ENCODE measurements around the gene GNG13. TPM values are rescaled to one million over a fixed set of nuclear protein-coding genes. Genes with fewer than 3 reads are reported as not detected.

The GNG13 gene
- total and polyA plus RNA-seq, 9 of the 15 experiments (the other 6 are each of a cell fraction or from before 2014, with no cell fraction given) = not detected

DNA sequence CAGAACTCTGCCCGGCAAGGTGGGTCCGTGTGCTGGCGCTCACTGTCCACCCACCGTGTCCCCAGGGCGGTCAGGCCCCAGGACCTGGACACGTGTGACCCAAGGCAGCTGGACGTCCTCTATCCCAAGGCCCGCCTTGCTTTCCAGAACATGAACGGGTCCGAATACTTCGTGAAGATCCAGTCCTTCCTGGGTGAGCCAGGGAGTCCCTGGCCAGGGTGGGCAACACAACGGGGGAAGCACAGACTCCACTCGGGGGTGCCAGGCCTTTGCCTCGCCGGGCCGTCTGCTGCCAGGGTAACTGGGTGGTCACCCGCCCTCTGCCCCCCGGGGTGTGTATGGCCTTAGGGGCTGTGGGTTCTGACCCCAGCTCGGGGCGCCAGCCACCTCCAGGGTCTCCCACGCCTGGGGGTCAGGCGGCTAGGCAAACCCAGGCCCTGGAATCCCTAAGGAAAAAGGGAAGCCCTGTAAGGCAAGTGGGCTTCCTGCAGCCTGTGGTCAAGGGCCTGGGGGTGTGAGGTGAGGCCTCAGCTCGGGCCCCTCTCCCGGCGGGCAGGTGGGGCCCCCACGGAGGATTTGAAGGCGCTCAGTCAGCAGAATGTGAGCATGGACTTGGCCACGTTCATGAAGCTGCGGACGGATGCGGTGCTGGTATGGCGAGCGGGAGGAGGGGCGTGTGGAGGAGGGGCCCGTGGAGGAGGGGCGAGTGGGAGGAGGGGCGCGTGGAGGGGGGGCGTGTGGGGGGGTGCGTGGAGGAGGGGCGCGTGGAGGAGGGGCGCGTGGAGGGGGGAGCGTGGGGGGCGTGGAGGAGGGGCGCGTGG lies 33.5 kb downstream of the GNG13 start:
- Histone ChIP-seq H2AFZ (ENCODE audit: low read depth, low read length) (no peak overlapping the region), H3K4me3 (no peak overlapping the region), H3K9ac (ENCODE audit: insufficient read depth in 1 of 2, low read depth in 2 of 2, low read length in 2 of 2) (peak overlapping the region in 1 of 2 experiments; percentile 35; a peak in 1 of 4 replicates), H3K27me3 (ENCODE audit: control insufficient read depth in 2 of 2, insufficient read depth in 2 of 2, low read length in 2 of 2) (peaks cover 0 to 6% of the 10 kb centered on the region in 2 experiments; a peak in 1 of 5 replicates), H3K9me3 (replicated peaks; ENCODE audit: control insufficient read depth, insufficient read depth, low read depth, low read length) (no peaks in the 10 kb centered on the region), H3K4me1 (replicated peaks in 1 of 2; ENCODE audit: control insufficient read depth in 2 of 2, insufficient read depth in 2 of 2, low read length in 2 of 2) (peaks cover 0 to 72% of the 10 kb centered on the region in 2 experiments; a peak in 2 of 5 replicates), H3K27ac (ENCODE audit: extremely low read depth, low read depth, low read length) (no peak overlapping the region), H4K20me1 (replicated peaks; ENCODE audit: control insufficient read depth, insufficient read depth, low read length) (0 out of 2 replicates have a peak, but pooled peaks cover 3% of the 10 kb centered on the region), H3K36me3 (ENCODE audit: control insufficient read depth, insufficient read depth, low read length) (no peaks in the 10 kb centered on the region), H3K9me1 (ENCODE audit: control insufficient read depth, insufficient read depth, low read length) (no peaks in the 10 kb centered on the region), H3K4me2 (ENCODE audit: insufficient read depth, low read length) (no peak overlapping the region), H3K79me2 (ENCODE audit: control insufficient read depth, insufficient read depth, low read length) (no peaks in the 10 kb centered on the region)
- no TSS peak for BruUV-seq (replicated peaks)
- POLR2A ChIA-PET = interaction anchor here (0.6 to 1.5 kb wide), 3 partner anchors 9 to 25 kb away, joined by 3 read pairs; partner anchors contain the start of genes CHTF18 and RPUSD1
- in situ Hi-C loops (cut with MboI) = no loop called here
- intact Hi-C loops (cut with micrococcal nuclease) = no loop called here
- CTCF ChIA-PET (ENCODE audit: low intra/inter-chr PET ratio) = no interaction called here
- TF ChIP-seq HNRNPL (IDR thresholded peaks at IDR 0.05; ENCODE audit: low read depth, low read length) = 0 out of 2 replicates have a peak, but pooled peaks have one; percentile 28
- TF ChIP-seq CREB1 (IDR thresholded peaks at IDR 0.05) = no peak
- no peak for TF ChIP-seq CREB1 (CRISPR knock-in tag; IDR thresholded peaks at IDR 0.05)
- TF ChIP-seq ZNF639 (CRISPR knock-in tag; conservative IDR thresholded peaks at IDR 0.05 in 1 of 2, IDR thresholded peaks at IDR 0.05 in 1 of 2) = no peak
- TF ChIP-seq, protein P1, sequence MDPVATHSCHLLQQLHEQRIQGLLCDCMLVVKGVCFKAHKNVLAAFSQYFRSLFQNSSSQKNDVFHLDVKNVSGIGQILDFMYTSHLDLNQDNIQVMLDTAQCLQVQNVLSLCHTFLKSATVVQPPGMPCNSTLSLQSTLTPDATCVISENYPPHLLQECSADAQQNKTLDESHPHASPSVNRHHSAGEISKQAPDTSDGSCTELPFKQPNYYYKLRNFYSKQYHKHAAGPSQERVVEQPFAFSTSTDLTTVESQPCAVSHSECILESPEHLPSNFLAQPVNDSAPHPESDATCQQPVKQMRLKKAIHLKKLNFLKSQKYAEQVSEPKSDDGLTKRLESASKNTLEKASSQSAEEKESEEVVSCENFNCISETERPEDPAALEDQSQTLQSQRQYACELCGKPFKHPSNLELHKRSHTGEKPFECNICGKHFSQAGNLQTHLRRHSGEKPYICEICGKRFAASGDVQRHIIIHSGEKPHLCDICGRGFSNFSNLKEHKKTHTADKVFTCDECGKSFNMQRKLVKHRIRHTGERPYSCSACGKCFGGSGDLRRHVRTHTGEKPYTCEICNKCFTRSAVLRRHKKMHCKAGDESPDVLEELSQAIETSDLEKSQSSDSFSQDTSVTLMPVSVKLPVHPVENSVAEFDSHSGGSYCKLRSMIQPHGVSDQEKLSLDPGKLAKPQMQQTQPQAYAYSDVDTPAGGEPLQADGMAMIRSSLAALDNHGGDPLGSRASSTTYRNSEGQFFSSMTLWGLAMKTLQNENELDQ (CRISPR knock-in tag; IDR thresholded peaks at IDR 0.05; ENCODE audit: borderline replicate concordance) = no peak
- TF ChIP-seq SAFB (IDR thresholded peaks at IDR 0.05; ENCODE audit: borderline replicate concordance, low read depth, low read length) = peak; percentile 69; the same call in 1 of the 2 replicates
- no peak for TF ChIP-seq ZC3H8 (IDR thresholded peaks at IDR 0.05)
- peak; percentile 41 for TF ChIP-seq ZNF316 (IDR thresholded peaks at IDR 0.05)
- TF ChIP-seq HNRNPLL (IDR thresholded peaks at IDR 0.05; ENCODE audit: low read depth, low read length, poor library complexity, severe bottlenecking) = no peak
- no peak for TF ChIP-seq NCOA1 (IDR thresholded peaks at IDR 0.05; ENCODE audit: low read depth)
- TF ChIP-seq ZBTB7A (IDR thresholded peaks at IDR 0.05; ENCODE audit: borderline replicate concordance, control insufficient read depth, low read depth, low read length) = peak; percentile 55; the same call in 1 of the 2 replicates
- TF ChIP-seq ZNF668 (CRISPR knock-in tag; IDR thresholded peaks at IDR 0.05) = no peak
- DNase-seq (ENCODE audit: extremely low read depth in 1 of 4, low spot score in 3 of 4) (peak in 2 of 4 experiments; percentile 47 to 61), FAIRE-seq (no peak), ATAC-seq (no peak)
- 29% methylated on average over 25 of the region's 48 CpGs for WGBS (ENCODE audit: insufficient coverage, low coverage, missing lambda C conversion rate)

Measured in K562 (cell line).